ENCODE measurements around the gene RUVBL2. TPM values are rescaled to one million over a fixed set of nuclear protein-coding genes. Genes with fewer than 3 reads are reported as not detected.

The RUVBL2 gene
- total RNA-seq, 4 donors from 2014 or later = 69.4 to 96.5 (median 84.2) TPM

DNA sequence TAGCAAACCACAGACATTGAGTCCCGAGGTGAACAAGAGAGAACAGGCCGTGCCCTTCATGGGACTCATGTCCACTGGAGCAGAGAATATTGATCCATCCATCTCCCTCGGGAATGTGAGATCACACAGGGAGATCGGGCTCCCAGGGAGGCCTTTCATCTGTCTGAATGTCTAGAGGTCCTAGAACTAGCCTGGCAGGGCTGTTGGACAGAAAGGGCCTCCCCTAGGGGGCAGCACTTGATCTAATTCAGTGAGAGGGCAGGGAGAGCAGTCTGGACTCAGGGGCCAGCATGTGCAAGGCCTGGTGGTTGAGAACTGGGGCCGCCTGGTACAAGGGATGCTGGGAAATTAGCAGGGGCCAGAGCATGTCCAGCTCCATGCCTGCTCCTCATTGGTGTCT lies 4.3 kb downstream of the RUVBL2 start:
- Histone ChIP-seq H3K9me3 (no peaks in the 10 kb centered on the region), H3K27me3 (no peaks in the 10 kb centered on the region), H3K4me3 (no peak overlapping the region), H3K27ac (no peak overlapping the region), H3K36me3 (peaks cover 0 to 25% of the 10 kb centered on the region in 2 donors), H3K4me1 (peaks cover 0 to 19% (median 9%) of the 10 kb centered on the region in 3 donors)
- ATAC-seq = no peak
- WGBS, 2 donors (ENCODE audit: low coverage in 1 of 2) = no CpG with 5 or more reads among the region's 5 CpGs
- no peak for TF ChIP-seq POLR2AphosphoS5 (IDR thresholded peaks at IDR 0.05)
- TF ChIP-seq POLR2A (IDR thresholded peaks at IDR 0.05) = no peak
- TF ChIP-seq, protein P1, sequence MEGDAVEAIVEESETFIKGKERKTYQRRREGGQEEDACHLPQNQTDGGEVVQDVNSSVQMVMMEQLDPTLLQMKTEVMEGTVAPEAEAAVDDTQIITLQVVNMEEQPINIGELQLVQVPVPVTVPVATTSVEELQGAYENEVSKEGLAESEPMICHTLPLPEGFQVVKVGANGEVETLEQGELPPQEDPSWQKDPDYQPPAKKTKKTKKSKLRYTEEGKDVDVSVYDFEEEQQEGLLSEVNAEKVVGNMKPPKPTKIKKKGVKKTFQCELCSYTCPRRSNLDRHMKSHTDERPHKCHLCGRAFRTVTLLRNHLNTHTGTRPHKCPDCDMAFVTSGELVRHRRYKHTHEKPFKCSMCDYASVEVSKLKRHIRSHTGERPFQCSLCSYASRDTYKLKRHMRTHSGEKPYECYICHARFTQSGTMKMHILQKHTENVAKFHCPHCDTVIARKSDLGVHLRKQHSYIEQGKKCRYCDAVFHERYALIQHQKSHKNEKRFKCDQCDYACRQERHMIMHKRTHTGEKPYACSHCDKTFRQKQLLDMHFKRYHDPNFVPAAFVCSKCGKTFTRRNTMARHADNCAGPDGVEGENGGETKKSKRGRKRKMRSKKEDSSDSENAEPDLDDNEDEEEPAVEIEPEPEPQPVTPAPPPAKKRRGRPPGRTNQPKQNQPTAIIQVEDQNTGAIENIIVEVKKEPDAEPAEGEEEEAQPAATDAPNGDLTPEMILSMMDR (IDR thresholded peaks at IDR 0.05) = no peak
- no peak for TF ChIP-seq EP300 (IDR thresholded peaks at IDR 0.05)

DNA sequence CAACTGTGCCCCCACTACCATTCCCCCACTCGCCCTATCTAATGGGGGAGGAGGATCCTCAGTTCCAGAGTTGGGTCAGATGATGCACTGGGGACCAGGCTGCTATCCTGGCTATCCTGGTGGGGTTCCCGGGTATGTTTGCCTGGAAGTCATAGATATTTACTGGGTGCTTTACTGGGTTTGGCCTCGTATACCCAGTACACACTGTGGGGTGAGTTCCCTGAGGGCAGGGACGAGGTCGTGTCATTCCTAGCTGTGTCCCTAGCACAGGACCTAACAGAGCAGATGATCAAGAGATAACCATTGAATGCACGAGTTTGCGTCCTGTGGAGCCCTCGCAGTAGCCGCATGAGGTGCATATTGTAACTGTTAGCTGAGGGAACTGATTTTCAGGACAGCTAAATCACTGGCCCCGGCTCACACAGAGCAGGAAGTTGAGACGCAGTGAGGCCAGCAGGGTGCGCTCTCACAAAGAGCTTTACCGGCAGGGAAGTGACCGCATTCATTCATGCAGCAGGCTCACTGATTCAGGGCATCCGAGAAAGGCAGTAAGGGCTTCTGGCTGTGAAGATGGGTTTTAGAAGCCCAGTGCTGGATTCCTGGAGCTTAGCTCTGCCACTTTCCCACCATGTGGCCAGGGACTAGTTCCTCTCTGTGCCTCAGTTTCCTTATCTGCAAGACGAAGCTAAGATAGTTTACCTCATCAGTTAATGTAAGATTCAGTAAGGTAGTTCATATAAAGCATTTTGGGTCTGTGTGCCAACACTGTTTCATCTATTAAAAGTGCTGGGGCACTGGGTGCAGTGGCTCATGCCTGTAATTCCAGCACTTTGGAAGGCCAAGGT lies 6.0 kb downstream of the RUVBL2 start:
- no peak for ATAC-seq
- Histone ChIP-seq H3K36me3 (peaks cover 0 to 42% of the 10 kb centered on the region in 2 donors), H3K4me1 (peaks cover 0 to 10% (median 2%) of the 10 kb centered on the region in 3 donors), H3K4me3 (no peak overlapping the region), H3K27me3 (no peaks in the 10 kb centered on the region), H3K9me3 (no peaks in the 10 kb centered on the region), H3K27ac (no peak overlapping the region)
- 40 to 53% methylated on average over 3 to 9 of the region's 16 CpGs for WGBS, 2 donors (ENCODE audit: low coverage in 1 of 2)
- TF ChIP-seq EP300 (IDR thresholded peaks at IDR 0.05) = no peak
- no peak for TF ChIP-seq POLR2AphosphoS5 (IDR thresholded peaks at IDR 0.05)
- TF ChIP-seq, protein P1 (IDR thresholded peaks at IDR 0.05) = peak in 3 of 4 experiments; percentile 38 to 61 (median 43)

DNA sequence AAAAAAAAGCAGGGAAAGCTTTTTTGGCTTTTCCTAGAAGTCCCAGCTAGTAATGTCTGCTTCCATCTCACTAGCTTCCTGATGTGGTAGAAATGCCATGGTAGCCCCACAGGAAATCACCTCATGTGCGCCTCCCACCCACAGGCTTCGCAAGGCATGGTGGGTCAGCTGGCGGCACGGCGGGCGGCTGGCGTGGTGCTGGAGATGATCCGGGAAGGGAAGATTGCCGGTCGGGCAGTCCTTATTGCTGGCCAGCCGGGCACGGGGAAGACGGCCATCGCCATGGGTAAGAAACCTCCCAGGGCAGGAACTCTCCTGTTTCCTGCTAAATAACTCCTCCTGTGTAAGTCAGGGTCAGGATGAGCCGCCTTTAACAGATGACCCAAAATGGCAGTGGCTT lies 10.4 kb downstream of the RUVBL2 start:
- no peaks in the 10 kb centered on the region for H3K27me3 ChIP-seq
- H3K4me3 ChIP-seq = no peak overlapping the region
- no peak overlapping the region for H3K27ac ChIP-seq
- TF ChIP-seq, protein P1 (IDR thresholded peaks at IDR 0.05) = no peak
- no peaks in the 10 kb centered on the region for H3K4me1 ChIP-seq
- ATAC-seq = no peak
- 94% methylated on average over 8 of the region's 15 CpGs; no CpG with 5 or more reads in 1 of the 2 donors for WGBS, 2 donors (ENCODE audit: low coverage in 1 of 2)
- H3K36me3 ChIP-seq = peaks cover 0 to 83% of the 10 kb centered on the region in 2 donors
- no peaks in the 10 kb centered on the region for H3K9me3 ChIP-seq

DNA sequence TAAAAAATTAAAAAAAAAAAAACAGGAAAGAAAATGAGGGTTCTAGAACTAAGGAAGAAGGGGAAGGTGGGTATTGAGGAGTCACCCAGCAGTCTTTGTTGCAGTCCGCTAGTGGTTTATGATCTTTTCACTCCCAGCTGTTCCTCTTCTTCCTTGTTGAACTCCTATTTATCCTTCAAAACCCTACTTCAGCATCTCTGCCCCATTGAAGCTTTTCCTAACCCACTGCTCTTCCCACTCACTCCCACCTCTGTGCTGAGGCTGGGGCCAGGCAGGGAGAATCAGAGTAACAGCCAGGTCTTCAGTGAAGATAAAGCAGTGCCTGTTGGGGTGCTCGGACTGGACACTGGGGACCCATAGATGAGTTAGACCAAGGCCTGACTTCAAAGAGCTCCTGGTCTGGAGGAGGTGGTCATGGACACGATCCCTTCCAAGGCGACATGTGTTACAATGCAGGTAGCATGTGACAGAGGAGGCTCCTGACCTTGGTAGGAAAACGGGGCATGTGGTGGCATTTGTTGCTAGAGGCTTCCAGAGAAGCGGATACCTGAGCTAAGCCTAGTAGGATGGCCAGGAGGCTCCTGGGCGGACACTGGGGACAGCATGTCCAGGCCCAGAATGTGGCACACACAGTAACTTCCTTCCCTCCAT lies 11.4 kb downstream of the RUVBL2 start:
- no peak for TF ChIP-seq POLR2AphosphoS5 (IDR thresholded peaks at IDR 0.05)
- no peak for TF ChIP-seq EP300 (IDR thresholded peaks at IDR 0.05)
- TF ChIP-seq, protein P1 (IDR thresholded peaks at IDR 0.05) = no peak
- no peak for TF ChIP-seq POLR2A (IDR thresholded peaks at IDR 0.05)
- ATAC-seq = no peak
- Histone ChIP-seq H3K4me1 (no peaks in the 10 kb centered on the region), H3K27ac (no peak overlapping the region), H3K4me3 (no peak overlapping the region), H3K27me3 (no peaks in the 10 kb centered on the region), H3K9me3 (no peaks in the 10 kb centered on the region), H3K36me3 (peaks cover 0 to 90% of the 10 kb centered on the region in 2 donors)
- 100% methylated on average over 3 of the region's 7 CpGs for WGBS, 2 donors (ENCODE audit: low coverage in 1 of 2)

Data from gastroesophageal sphincter (tissue), 4 donors.